Esophagus (tissue), 2 donors: ENCODE results near the gene INO80D. TPM values are rescaled to one million over a fixed set of nuclear protein-coding genes. Genes with fewer than 3 reads are reported as not detected.

Experiments used
- H3K27ac ChIP-seq, 2 donors: one replicate each; pipeline ENCODE4 v1.5.1; 2013; ENCODE audit warnings: low read depth in 2 of 2, mild to moderate bottlenecking in 2 of 2, inconsistent platforms in 1 of 2, low read length in 1 of 2, moderate library complexity in 1 of 2
- H3K27me3 ChIP-seq, 2 donors: one replicate each; pipeline ENCODE4 v1.6.1; 2013; ENCODE audit warnings: low read length in 2 of 2, control low read depth in 1 of 2, mild to moderate bottlenecking in 1 of 2; ENCODE audit not compliant: insufficient read depth in 2 of 2, control insufficient read depth in 1 of 2
- H3K36me3 ChIP-seq, 2 donors: one replicate each; pipeline ENCODE4 v1.6.1; 2013; ENCODE audit warnings: low read length in 1 of 2; ENCODE audit not compliant: control insufficient read depth in 2 of 2, insufficient read depth in 2 of 2
- H3K4me1 ChIP-seq, 2 donors: one replicate each; pipeline ENCODE4 v1.6.1; 2013; ENCODE audit warnings: low read length in 1 of 2; ENCODE audit not compliant: control insufficient read depth in 2 of 2, insufficient read depth in 2 of 2
- H3K4me3 ChIP-seq, 2 donors: one replicate each; pipeline ENCODE4 v1.5.1; 2013; ENCODE audit warnings: low read length in 2 of 2, mild to moderate bottlenecking in 2 of 2, low read depth in 1 of 2, moderate library complexity in 1 of 2
- H3K9me3 ChIP-seq, 2 donors: one replicate each; pipeline ENCODE4 v1.6.1; 2013; ENCODE audit warnings: mild to moderate bottlenecking in 2 of 2, low read depth in 1 of 2, low read length in 1 of 2, moderate library complexity in 1 of 2; ENCODE audit not compliant: control insufficient read depth in 2 of 2, insufficient read depth in 1 of 2
- WGBS, 2 donors: extraction: QIAGEN DNeasy Blood & Tissue Kit; methylation state at CpG; one replicate each; pipeline ENCODE4 v1.1.7; 2013; 5-methylcytosine and 5-hydroxymethylcytosine counted together
- polyA plus RNA-seq, 2 donors: library from polyadenylated mRNA; stranded (reverse); fragments of 200-250 nt; gene quantifications; one replicate each; pipeline ENCODE4 v1.2.3, GENCODE V29; 2013
- donor health status: healthy with polysubstance abuse.
- donor health status: Bipolar disorder and iron deficiency.

The INO80D gene
- polyA plus RNA-seq, 2 donors: 1.7 to 3.4 TPM

DNA sequence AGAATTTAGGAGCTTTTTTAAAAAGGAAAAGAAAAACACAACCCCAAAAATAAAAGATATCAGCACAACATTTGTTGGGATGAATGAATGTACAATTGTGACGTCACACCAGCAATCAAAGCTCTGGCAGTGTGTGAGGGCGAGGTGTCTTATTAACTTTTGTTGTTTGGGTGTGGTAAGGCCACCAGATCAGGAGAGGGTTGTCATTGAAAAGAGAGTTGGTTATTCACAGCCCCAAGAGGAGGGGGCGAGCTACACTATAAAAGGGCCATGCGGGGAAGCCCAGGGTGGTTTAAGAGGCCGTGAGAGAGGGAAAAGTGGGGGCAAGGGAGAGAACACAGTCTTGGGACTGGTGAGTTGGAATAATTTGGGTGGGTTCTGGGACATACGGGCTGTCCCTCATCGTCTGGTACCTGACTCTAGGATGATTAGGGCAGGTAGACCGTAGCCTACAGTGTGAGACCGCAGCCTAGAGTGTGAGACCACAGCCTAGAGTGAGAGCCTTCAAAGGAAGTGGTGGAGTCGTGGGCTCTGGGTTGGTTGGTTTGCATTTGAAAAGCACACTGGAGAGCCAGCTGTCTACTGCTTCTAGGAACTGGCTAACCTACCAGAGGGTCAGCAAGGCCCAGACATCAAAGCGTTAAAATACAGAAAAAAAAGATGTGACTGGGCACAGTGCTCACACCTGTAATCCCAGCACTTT, 128.4 kb downstream of the INO80D start:
- Histone ChIP-seq H3K4me3 (no peak overlapping the region), H3K36me3 (no peaks in the 10 kb centered on the region), H3K27ac (no peak overlapping the region), H3K4me1 (no peaks in the 10 kb centered on the region), H3K27me3 (no peaks in the 10 kb centered on the region), H3K9me3 (no peaks in the 10 kb centered on the region)
- WGBS, 2 donors: 68 to 79% methylated on average over 11 of the region's 11 CpGs

DNA sequence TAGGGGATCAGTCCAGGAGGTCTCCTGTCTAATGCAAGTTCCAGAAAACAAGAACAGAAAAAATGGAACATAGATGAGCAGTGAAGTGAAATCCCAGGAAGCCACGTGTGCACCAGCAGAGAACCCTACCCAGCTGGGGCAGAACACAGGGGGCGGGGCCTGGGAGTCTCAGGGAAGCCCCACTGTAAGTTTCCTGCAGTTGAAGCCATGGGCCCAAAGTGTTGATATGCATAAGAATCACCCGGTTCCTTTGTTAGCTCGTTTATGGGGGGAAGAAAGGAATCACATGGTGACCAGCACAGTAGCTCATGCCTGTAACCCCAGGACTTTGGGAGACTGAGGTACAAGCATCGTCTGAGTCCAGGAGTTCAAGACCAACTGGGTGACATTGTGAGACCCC, 131.3 kb downstream of the INO80D start:
- Histone ChIP-seq H3K27ac (no peak overlapping the region), H3K4me3 (no peak overlapping the region), H3K9me3 (no peaks in the 10 kb centered on the region), H3K27me3 (no peaks in the 10 kb centered on the region), H3K36me3 (no peaks in the 10 kb centered on the region), H3K4me1 (no peaks in the 10 kb centered on the region)
- WGBS, 2 donors: 67 to 71% methylated on average over 5 of the region's 5 CpGs

DNA sequence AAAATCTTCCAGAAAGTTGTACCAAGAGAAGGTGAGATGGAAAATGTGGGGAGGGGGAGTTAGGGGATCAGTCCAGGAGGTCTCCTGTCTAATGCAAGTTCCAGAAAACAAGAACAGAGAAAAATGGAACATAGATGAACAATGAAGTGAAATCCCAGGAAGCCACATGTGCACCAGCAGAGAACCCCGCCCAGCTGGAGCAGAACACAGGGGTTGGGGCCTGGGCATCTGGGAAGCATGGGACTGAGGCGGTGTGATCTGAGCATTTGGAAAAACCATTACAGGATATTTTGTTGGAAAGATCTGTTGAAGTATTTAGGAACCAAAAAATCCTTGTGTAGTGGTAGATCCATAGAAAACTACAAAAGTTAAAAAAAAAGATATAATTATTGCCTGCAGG, 133.7 kb downstream of the INO80D start:
- WGBS, 2 donors: 91 to 95% methylated on average over 2 of the region's 2 CpGs
- Histone ChIP-seq H3K9me3 (no peaks in the 10 kb centered on the region), H3K4me3 (no peak overlapping the region), H3K27ac (no peak overlapping the region), H3K4me1 (no peaks in the 10 kb centered on the region), H3K36me3 (no peaks in the 10 kb centered on the region), H3K27me3 (no peaks in the 10 kb centered on the region)

DNA sequence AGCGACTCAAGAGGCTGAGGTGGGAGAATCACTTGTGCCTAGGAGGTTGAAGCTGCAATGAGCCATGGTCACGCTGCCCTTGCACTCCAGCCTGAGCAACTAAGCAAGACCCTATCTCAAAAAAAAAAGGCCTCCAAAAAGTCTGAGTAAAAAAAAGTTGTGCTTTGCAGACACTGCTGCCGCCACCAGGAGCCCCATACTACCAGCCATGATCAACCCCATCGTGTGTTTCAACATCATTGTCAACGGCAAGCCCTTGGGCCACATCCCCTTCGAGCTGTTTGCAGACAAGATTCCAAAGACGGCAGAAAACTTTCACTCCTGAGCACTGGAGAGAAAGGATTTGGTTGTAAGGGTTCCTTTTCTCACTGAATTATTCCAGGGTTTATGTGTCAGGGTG, 137.1 kb downstream of the INO80D start:
- Histone ChIP-seq H3K27ac (no peak overlapping the region), H3K36me3 (no peaks in the 10 kb centered on the region), H3K27me3 (no peaks in the 10 kb centered on the region), H3K9me3 (no peaks in the 10 kb centered on the region), H3K4me3 (no peak overlapping the region), H3K4me1 (no peaks in the 10 kb centered on the region)
- 80 to 86% methylated on average over 7 of the region's 7 CpGs for WGBS, 2 donors

DNA sequence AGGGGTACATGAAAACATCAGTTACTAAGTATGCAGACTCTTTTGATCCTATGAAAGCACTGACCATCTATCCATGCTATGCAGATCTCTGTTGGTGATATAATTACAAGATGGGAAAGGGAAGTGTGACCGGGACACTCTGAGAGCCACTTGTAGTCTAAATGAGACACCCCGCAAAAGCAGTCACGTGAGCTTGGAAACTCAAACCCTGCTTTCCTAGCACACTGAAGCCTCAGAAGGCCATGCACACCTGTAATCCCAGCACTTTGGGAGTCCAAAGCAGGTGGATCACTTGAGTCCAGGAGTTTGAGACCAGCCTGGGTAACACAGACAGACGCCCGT, 137.5 kb downstream of the INO80D start:
- no peak overlapping the region for H3K27ac ChIP-seq
- H3K4me1 ChIP-seq: no peaks in the 10 kb centered on the region
- 77 to 88% methylated on average over 5 of the region's 5 CpGs for WGBS, 2 donors
- no peaks in the 10 kb centered on the region for H3K27me3 ChIP-seq
- H3K9me3 ChIP-seq: no peaks in the 10 kb centered on the region
- no peak overlapping the region for H3K4me3 ChIP-seq
- no peaks in the 10 kb centered on the region for H3K36me3 ChIP-seq

DNA sequence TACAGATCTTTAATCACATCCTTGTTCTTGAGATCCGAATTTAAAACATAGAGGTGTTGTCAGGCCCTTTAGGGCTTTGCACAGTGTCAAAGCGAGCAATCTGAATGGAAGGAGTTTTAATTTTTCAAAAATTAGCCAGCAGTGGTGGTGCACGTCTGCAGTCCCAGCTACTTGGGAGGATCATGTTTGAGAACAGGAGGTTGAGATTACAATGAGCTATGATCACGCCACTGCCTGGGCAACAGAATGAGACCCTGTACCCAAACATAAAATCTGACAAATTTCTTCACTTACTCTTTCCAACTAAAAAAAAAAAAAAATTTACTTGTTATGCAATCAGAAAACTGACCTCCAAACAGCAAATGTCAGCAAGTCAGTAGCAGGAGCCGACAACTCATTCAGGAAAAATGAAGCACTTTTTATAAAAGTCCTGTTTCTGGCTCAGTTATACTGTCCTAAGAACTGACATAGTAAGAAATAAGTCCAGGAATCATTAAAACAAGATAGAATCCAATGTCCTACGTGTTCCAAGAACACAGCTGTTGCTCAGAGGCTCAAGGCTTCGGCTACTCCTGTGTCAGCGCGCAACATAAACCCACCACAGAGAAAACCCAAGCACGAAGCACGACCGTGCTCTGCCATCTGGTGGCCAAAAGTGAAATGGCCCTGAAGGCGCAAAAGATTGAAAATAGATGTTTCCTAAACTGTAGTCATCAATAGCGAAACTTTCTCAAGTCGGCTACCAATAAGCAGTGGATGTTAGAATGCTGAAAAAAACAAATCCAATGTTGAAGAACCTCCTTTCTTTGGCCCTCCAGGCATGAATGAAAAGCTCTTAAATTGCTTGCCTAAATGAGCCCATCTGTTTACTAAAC, 138.1 kb downstream of the INO80D start:
- 21% methylated on average over 15 of the region's 15 CpGs for WGBS, 2 donors
- no peak overlapping the region for H3K4me3 ChIP-seq

DNA sequence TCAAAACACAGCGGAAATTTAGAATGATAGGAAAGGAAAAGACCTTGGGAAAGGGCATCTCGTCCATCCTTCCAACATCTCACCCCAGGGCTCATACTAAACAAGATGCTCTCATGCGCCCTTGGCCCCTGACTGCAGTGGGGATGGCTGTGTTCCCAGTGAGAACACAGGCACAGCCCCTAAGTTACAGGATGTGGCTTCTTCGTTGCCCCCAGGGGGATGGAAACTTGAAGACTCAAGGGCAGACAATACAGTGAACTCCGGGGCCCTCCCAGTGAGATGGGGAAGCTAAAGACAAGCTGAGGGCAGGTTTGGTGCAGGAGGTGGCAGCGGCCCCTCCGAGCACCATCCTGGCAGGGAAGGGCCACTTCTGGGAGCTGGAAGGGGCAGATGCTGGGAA, 139.7 kb downstream of the INO80D start:
- no peak overlapping the region for H3K4me3 ChIP-seq
- WGBS, 2 donors: 71 to 87% methylated on average over 7 of the region's 7 CpGs
- H3K36me3 ChIP-seq: no peaks in the 10 kb centered on the region
- H3K27me3 ChIP-seq: no peaks in the 10 kb centered on the region
- no peak overlapping the region for H3K27ac ChIP-seq
- H3K4me1 ChIP-seq: no peaks in the 10 kb centered on the region
- no peaks in the 10 kb centered on the region for H3K9me3 ChIP-seq

More for the DNA sequence above, 138.1 kb downstream of the INO80D start:
- no peaks in the 10 kb centered on the region for H3K9me3 ChIP-seq
- no peaks in the 10 kb centered on the region for H3K36me3 ChIP-seq
- no peak overlapping the region for H3K27ac ChIP-seq
- no peaks in the 10 kb centered on the region for H3K4me1 ChIP-seq
- no peaks in the 10 kb centered on the region for H3K27me3 ChIP-seq

Other genes starting within 250 kb of the INO80D start
- 10 to 100 TPM; 20.7 to 40.9 TPM for gene NDUFS1, start 73.3 kb upstream of the INO80D start, polyA plus RNA-seq
- 1,000 to 10,000 TPM in 1 of 2 donors, 100 to 1,000 TPM in 1; 803 to 1,031 TPM for gene EEF1B2, start 73.7 kb upstream of the INO80D start, polyA plus RNA-seq
- under 1 TPM; 0.61 to 0.88 TPM for gene ZDBF2, start 188.5 kb upstream of the INO80D start, polyA plus RNA-seq